KMS-11 (cell line): Measurements from ENCODE around the gene CDK15.

ENCODE experiments used
- H2AFZ ChIP-seq: fragments of 200-600 bp; sonication (generic); 2 replicates; pipeline ENCODE4 v1.6.1; 2016; ENCODE audit warnings: antibody characterized with exemption, mixed run types, low read depth
- H3K27ac ChIP-seq: fragments of 200-600 bp; sonication (generic); 2 replicates; pipeline ENCODE4 v1.6.1; 2016; ENCODE audit warnings: mild to moderate bottlenecking, mixed run types
- H3K27me3 ChIP-seq: fragments of 200-600 bp; sonication (generic); 2 replicates; pipeline ENCODE4 v1.6.1; 2017; ENCODE audit warnings: mild to moderate bottlenecking, low read depth, mixed run types, moderate library complexity; ENCODE audit not compliant: insufficient read depth
- H3K36me3 ChIP-seq: fragments of 200-600 bp; sonication (generic); 2 replicates; pipeline ENCODE4 v1.6.1; 2017; ENCODE audit warnings: mild to moderate bottlenecking, mixed run types; ENCODE audit not compliant: insufficient read depth
- H3K4me1 ChIP-seq: fragments of 200-600 bp; sonication (generic); 2 replicates; pipeline ENCODE4 v1.6.1; 2016; ENCODE audit warnings: mild to moderate bottlenecking, low read depth, mixed run types; ENCODE audit not compliant: poor library complexity, severe bottlenecking
- H3K4me2 ChIP-seq: fragments of 200-600 bp; sonication (generic); 2 replicates; pipeline ENCODE4 v1.7.0; 2016; ENCODE audit warnings: mild to moderate bottlenecking, mixed run types
- H3K4me3 ChIP-seq: fragments of 200-600 bp; sonication (generic); IDR thresholded peaks from 2 replicates; pipeline ENCODE4 v1.6.1; 2017; ENCODE audit warnings: low read depth, low read length, mixed read lengths; ENCODE audit not compliant: insufficient read depth
- H3K79me2 ChIP-seq: fragments of 200-600 bp; sonication (generic); 2 replicates; pipeline ENCODE4 v1.6.1; 2016; ENCODE audit warnings: low read depth, mixed run types; ENCODE audit not compliant: insufficient read depth
- H3K9ac ChIP-seq: fragments of 200-600 bp; sonication (generic); 2 replicates; pipeline ENCODE4 v1.6.1; 2016; ENCODE audit warnings: mild to moderate bottlenecking, mixed run types
- H4K20me1 ChIP-seq: fragments of 200-600 bp; sonication (generic); 2 replicates; pipeline ENCODE4 v1.6.1; 2016; ENCODE audit warnings: mild to moderate bottlenecking, mixed run types; ENCODE audit not compliant: insufficient read depth
- TF ChIP-seq, protein P1 (sequence below): fragments of 200-600 bp; sonication (generic); conservative IDR thresholded peaks from 2 replicates; pipeline ENCODE4 v1.6.1; 2017; ENCODE audit warnings: low read depth, mild to moderate bottlenecking, antibody characterized with exemption, low read length, moderate library complexity, mixed read lengths

CDK15 gene

GRCh38 chr2:201813996-201814760 lies 7.8 kb downstream of the CDK15 start:
- Histone ChIP-seq H3K4me2 (no peak overlapping the region), H3K4me3 (no peak overlapping the region), H4K20me1 (no peaks in the 10 kb centered on the region), H3K27me3 (no peaks in the 10 kb centered on the region), H3K27ac (no peak overlapping the region), H3K36me3 (no peaks in the 10 kb centered on the region), H2AFZ (no peak overlapping the region), H3K9ac (no peak overlapping the region), H3K4me1 (no peaks in the 10 kb centered on the region), H3K79me2 (no peaks in the 10 kb centered on the region)
- TF ChIP-seq, protein P1, sequence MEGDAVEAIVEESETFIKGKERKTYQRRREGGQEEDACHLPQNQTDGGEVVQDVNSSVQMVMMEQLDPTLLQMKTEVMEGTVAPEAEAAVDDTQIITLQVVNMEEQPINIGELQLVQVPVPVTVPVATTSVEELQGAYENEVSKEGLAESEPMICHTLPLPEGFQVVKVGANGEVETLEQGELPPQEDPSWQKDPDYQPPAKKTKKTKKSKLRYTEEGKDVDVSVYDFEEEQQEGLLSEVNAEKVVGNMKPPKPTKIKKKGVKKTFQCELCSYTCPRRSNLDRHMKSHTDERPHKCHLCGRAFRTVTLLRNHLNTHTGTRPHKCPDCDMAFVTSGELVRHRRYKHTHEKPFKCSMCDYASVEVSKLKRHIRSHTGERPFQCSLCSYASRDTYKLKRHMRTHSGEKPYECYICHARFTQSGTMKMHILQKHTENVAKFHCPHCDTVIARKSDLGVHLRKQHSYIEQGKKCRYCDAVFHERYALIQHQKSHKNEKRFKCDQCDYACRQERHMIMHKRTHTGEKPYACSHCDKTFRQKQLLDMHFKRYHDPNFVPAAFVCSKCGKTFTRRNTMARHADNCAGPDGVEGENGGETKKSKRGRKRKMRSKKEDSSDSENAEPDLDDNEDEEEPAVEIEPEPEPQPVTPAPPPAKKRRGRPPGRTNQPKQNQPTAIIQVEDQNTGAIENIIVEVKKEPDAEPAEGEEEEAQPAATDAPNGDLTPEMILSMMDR = no peak

GRCh38 chr2:201816657-201817575 lies 10.6 kb downstream of the CDK15 start:
- TF ChIP-seq, protein P1 = no peak
- Histone ChIP-seq H3K4me2 (no peak overlapping the region), H3K4me1 (no peaks in the 10 kb centered on the region), H3K27me3 (no peaks in the 10 kb centered on the region), H3K27ac (no peak overlapping the region), H3K9ac (no peak overlapping the region), H2AFZ (no peak overlapping the region), H3K79me2 (no peaks in the 10 kb centered on the region), H3K36me3 (no peaks in the 10 kb centered on the region), H4K20me1 (no peaks in the 10 kb centered on the region), H3K4me3 (no peak overlapping the region)

GRCh38 chr2:201820383-201821007 lies 14.2 kb downstream of the CDK15 start:
- TF ChIP-seq, protein P1 = no peak
- no peaks in the 10 kb centered on the region for H3K36me3 ChIP-seq
- H3K4me3 ChIP-seq = no peak overlapping the region
- H3K79me2 ChIP-seq = no peaks in the 10 kb centered on the region
- H3K9ac ChIP-seq = no peak overlapping the region
- H3K27ac ChIP-seq = no peak overlapping the region
- H3K4me2 ChIP-seq = no peak overlapping the region
- no peaks in the 10 kb centered on the region for H3K4me1 ChIP-seq
- H3K27me3 ChIP-seq = no peaks in the 10 kb centered on the region
- no peak overlapping the region for H2AFZ ChIP-seq
- no peaks in the 10 kb centered on the region for H4K20me1 ChIP-seq

DNA sequence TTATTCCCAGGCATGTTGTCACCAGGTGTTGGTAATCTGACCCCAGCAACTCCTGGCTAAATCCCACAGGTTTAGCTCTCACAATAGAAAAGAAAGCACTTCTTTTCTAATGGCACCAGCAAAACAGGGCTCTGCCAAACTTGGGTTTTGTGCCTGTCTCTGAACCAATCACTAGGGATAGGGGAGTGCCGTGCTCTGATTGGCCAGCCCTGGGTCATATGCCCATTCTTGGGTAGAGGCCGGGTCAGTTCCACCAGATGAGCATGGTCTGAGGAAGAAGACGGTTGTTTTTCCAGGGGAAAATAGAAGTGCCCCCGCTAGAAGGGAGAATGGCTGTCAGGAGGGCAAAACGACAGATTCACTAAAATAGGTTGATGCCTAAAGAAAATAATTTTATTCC lies 14.7 kb downstream of the CDK15 start:
- Histone ChIP-seq H3K4me2 (no peak overlapping the region), H3K9ac (no peak overlapping the region), H3K27me3 (no peaks in the 10 kb centered on the region), H3K79me2 (no peaks in the 10 kb centered on the region), H3K36me3 (no peaks in the 10 kb centered on the region), H3K27ac (no peak overlapping the region), H3K4me1 (no peaks in the 10 kb centered on the region), H4K20me1 (no peaks in the 10 kb centered on the region), H2AFZ (no peak overlapping the region), H3K4me3 (no peak overlapping the region)
- TF ChIP-seq, protein P1 = no peak
